Keratinocyte (primary cell): ENCODE measurements around the gene PRM2.

Source experiments
- CTCF ChIP-seq, 3 experiments: IDR thresholded peaks in 1 of 3; conservative IDR thresholded peaks in 1 of 3; optimal IDR thresholded peaks in 1 of 3; 2 replicates in 2 of 3; 3 replicates in 1 of 3; pipeline versions ENCODE3 to v1.5.1; 2011; ENCODE audit warnings: low read length in 3 of 3, mild to moderate bottlenecking in 3 of 3, moderate library complexity in 2 of 3, control low read depth in 1 of 3, inconsistent platforms in 1 of 3; ENCODE audit not compliant: insufficient read depth in 2 of 3; ENCODE audit errors: extremely low read depth in 1 of 3
- EZH2 ChIP-seq: IDR thresholded peaks from one replicate; pipeline ENCODE4 v1.6.1; 2012; ENCODE audit warnings: inconsistent platforms, mild to moderate bottlenecking, low read length, moderate library complexity

- TF ChIP-seq EZH2 (no peak), CTCF (optimal IDR thresholded peaks at IDR 0.05 in 1 of 3, IDR thresholded peaks at IDR 0.05 in 1 of 3, conservative IDR thresholded peaks at IDR 0.05 in 1 of 3; ENCODE audit: extremely low read depth in 1 of 3, insufficient read depth in 2 of 3, low read length in 3 of 3) (no peak)
Observed at GRCh38 chr16:11236461-11237254, 39.6 kb downstream of the PRM2 start.
